IPS-18a (cell line): Measurements from ENCODE around the gene FILIP1L.

Experiments
- H3K27ac ChIP-seq: one replicate; pipeline ENCODE4 v1.5.1; 2013; ENCODE audit warnings: low read length
- H3K27me3 ChIP-seq: one replicate; pipeline ENCODE4 v1.6.1; 2013; ENCODE audit warnings: mild to moderate bottlenecking, low read length; ENCODE audit not compliant: control insufficient read depth, insufficient read depth
- H3K36me3 ChIP-seq: one replicate; pipeline ENCODE4 v1.6.1; 2013; ENCODE audit warnings: low read depth, low read length; ENCODE audit not compliant: control insufficient read depth
- H3K4me1 ChIP-seq: one replicate; pipeline ENCODE4 v1.6.1; 2013; ENCODE audit warnings: low read depth, low read length; ENCODE audit not compliant: control insufficient read depth
- H3K4me3 ChIP-seq: one replicate; pipeline ENCODE4 v1.5.1; 2013; ENCODE audit warnings: low read length
- H3K9ac ChIP-seq: one replicate; pipeline ENCODE4 v1.6.1; 2013; ENCODE audit warnings: mild to moderate bottlenecking, low read length, moderate library complexity
- H3K9me3 ChIP-seq: one replicate; pipeline ENCODE4 v1.6.1; 2013; ENCODE audit warnings: low read depth, low read length; ENCODE audit not compliant: control insufficient read depth

FILIP1L gene

GRCh38 chr3:99833617-99834205, 280.6 kb downstream of the FILIP1L start:
- Histone ChIP-seq H3K27me3 (no peaks in the 10 kb centered on the region), H3K36me3 (no peaks in the 10 kb centered on the region), H3K9ac (no peak overlapping the region), H3K27ac (no peak overlapping the region), H3K4me3 (no peak overlapping the region), H3K4me1 (peaks cover 2% of the 10 kb centered on the region), H3K9me3 (no peaks in the 10 kb centered on the region)

GRCh38 chr3:99829844-99830243, 284.5 kb downstream of the FILIP1L start:
- Histone ChIP-seq H3K36me3 (no peaks in the 10 kb centered on the region), H3K9ac (no peak overlapping the region), H3K27me3 (no peaks in the 10 kb centered on the region), H3K27ac (no peak overlapping the region), H3K4me1 (peaks cover 2% of the 10 kb centered on the region), H3K4me3 (no peak overlapping the region), H3K9me3 (no peaks in the 10 kb centered on the region)

GRCh38 chr3:99825004-99825640, 289.2 kb downstream of the FILIP1L start:
- no peak overlapping the region for H3K9ac ChIP-seq
- no peak overlapping the region for H3K4me3 ChIP-seq
- H3K27me3 ChIP-seq: no peaks in the 10 kb centered on the region
- no peaks in the 10 kb centered on the region for H3K36me3 ChIP-seq
- H3K4me1 ChIP-seq: no peaks in the 10 kb centered on the region
- no peaks in the 10 kb centered on the region for H3K9me3 ChIP-seq
- H3K27ac ChIP-seq: no peak overlapping the region

- no peak overlapping the region for H3K4me3 ChIP-seq
- H3K27ac ChIP-seq: no peak overlapping the region
- H3K36me3 ChIP-seq: no peaks in the 10 kb centered on the region
- no peaks in the 10 kb centered on the region for H3K9me3 ChIP-seq
- no peaks in the 10 kb centered on the region for H3K4me1 ChIP-seq
- no peaks in the 10 kb centered on the region for H3K27me3 ChIP-seq
- H3K9ac ChIP-seq: no peak overlapping the region
Observed at GRCh38 chr3:99823723-99824711, 290.3 kb downstream of the FILIP1L start.

- H3K27ac ChIP-seq: no peak overlapping the region
- no peaks in the 10 kb centered on the region for H3K4me1 ChIP-seq
- no peaks in the 10 kb centered on the region for H3K36me3 ChIP-seq
- no peaks in the 10 kb centered on the region for H3K9me3 ChIP-seq
- no peaks in the 10 kb centered on the region for H3K27me3 ChIP-seq
- H3K4me3 ChIP-seq: peak overlapping the region; percentile 91
- H3K9ac ChIP-seq: peak overlapping the region; percentile 81
Observed at GRCh38 chr3:99818818-99819217, 295.5 kb downstream of the FILIP1L start.

- H3K4me3 ChIP-seq: peak within 1 kb of the TSS; percentile 91
- H3K27ac ChIP-seq: peak within 1 kb of the TSS; percentile 83
- H3K4me1 ChIP-seq: no peaks in the 10 kb centered on the region
- H3K27me3 ChIP-seq: no peaks in the 10 kb centered on the region
- no peaks in the 10 kb centered on the region for H3K9me3 ChIP-seq
- peak within 1 kb of the TSS; percentile 81 for H3K9ac ChIP-seq
- H3K36me3 ChIP-seq: no peaks in the 10 kb centered on the region
Observed at GRCh38 chr3:99817437-99818240, 296.7 kb downstream of the FILIP1L start, which contains the start of gene CMSS1. TSS of gene CMSS1 (plus strand) at chr3:99817862.

GRCh38 chr3:99817047-99817436, 297.3 kb downstream of the FILIP1L start:
- H3K4me1 ChIP-seq: no peaks in the 10 kb centered on the region
- no peaks in the 10 kb centered on the region for H3K9me3 ChIP-seq
- peak overlapping the region; percentile 83 for H3K27ac ChIP-seq
- H3K36me3 ChIP-seq: no peaks in the 10 kb centered on the region
- no peaks in the 10 kb centered on the region for H3K27me3 ChIP-seq
- H3K9ac ChIP-seq: peak overlapping the region; percentile 81
- peak overlapping the region; percentile 91 for H3K4me3 ChIP-seq

- no peaks in the 10 kb centered on the region for H3K27me3 ChIP-seq
- peaks cover 6% of the 10 kb centered on the region for H3K9me3 ChIP-seq
- no peaks in the 10 kb centered on the region for H3K36me3 ChIP-seq
- H3K9ac ChIP-seq: no peak overlapping the region
- no peak overlapping the region for H3K27ac ChIP-seq
- H3K4me1 ChIP-seq: no peaks in the 10 kb centered on the region
- no peak overlapping the region for H3K4me3 ChIP-seq
Observed at GRCh38 chr3:99810403-99810802, 303.9 kb downstream of the FILIP1L start.

- H3K9ac ChIP-seq: no peak overlapping the region
- H3K9me3 ChIP-seq: peaks cover 14% of the 10 kb centered on the region
- no peaks in the 10 kb centered on the region for H3K27me3 ChIP-seq
- H3K27ac ChIP-seq: no peak overlapping the region
- H3K4me3 ChIP-seq: no peak overlapping the region
- H3K36me3 ChIP-seq: no peaks in the 10 kb centered on the region
- H3K4me1 ChIP-seq: no peaks in the 10 kb centered on the region
Observed at GRCh38 chr3:99809565-99809964, 304.7 kb downstream of the FILIP1L start.

GRCh38 chr3:99808163-99808794, 306.0 kb downstream of the FILIP1L start:
- Histone ChIP-seq H3K27me3 (no peaks in the 10 kb centered on the region), H3K4me1 (no peaks in the 10 kb centered on the region), H3K36me3 (no peaks in the 10 kb centered on the region), H3K9ac (no peak overlapping the region), H3K27ac (no peak overlapping the region), H3K4me3 (no peak overlapping the region), H3K9me3 (peaks cover 15% of the 10 kb centered on the region)
